AG10803 (cell line): ENCODE measurements around the gene SPOCK1.
A peak's percentile ranks its signal among the peaks of the same experiment; 100 is the strongest.

Source experiments
- DNase-seq: peaks from one replicate; pipeline ENCODE4 v3.0.0; 2010; ENCODE audit warnings: low read depth
- H3K4me3 ChIP-seq: 2 replicates; pipeline ENCODE4 v1.5.1; 2011; ENCODE audit warnings: mild to moderate bottlenecking, low read length, control low read depth
- TF ChIP-seq, protein P1 (sequence below): conservative IDR thresholded peaks from 2 replicates; pipeline ENCODE4 v1.5.1; 2011; ENCODE audit warnings: mild to moderate bottlenecking, low read length, control low read depth, inconsistent platforms

Gene SPOCK1

DNA sequence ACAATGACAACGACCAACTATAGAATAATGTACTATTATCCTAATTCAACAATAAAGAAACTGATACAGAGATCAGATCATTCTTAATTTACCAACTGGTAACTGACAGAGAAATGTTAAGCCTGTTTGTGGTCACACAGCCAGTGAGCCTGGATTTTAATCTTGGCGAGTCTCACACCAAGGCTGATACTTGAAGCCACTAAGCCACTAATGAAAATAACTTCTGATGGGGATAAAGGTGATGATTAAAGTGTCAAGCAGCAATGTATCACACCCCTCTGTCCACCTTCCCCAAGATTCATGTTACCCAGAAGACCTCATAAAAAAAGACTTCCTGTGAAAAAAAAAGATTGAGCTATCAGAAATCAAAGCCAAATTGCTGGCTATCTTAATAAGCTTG, 350.5 kb downstream of the SPOCK1 start:
- DNase-seq: no peak
- H3K4me3 ChIP-seq: no peak overlapping the region
- TF ChIP-seq, protein P1, sequence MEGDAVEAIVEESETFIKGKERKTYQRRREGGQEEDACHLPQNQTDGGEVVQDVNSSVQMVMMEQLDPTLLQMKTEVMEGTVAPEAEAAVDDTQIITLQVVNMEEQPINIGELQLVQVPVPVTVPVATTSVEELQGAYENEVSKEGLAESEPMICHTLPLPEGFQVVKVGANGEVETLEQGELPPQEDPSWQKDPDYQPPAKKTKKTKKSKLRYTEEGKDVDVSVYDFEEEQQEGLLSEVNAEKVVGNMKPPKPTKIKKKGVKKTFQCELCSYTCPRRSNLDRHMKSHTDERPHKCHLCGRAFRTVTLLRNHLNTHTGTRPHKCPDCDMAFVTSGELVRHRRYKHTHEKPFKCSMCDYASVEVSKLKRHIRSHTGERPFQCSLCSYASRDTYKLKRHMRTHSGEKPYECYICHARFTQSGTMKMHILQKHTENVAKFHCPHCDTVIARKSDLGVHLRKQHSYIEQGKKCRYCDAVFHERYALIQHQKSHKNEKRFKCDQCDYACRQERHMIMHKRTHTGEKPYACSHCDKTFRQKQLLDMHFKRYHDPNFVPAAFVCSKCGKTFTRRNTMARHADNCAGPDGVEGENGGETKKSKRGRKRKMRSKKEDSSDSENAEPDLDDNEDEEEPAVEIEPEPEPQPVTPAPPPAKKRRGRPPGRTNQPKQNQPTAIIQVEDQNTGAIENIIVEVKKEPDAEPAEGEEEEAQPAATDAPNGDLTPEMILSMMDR: no peak

DNA sequence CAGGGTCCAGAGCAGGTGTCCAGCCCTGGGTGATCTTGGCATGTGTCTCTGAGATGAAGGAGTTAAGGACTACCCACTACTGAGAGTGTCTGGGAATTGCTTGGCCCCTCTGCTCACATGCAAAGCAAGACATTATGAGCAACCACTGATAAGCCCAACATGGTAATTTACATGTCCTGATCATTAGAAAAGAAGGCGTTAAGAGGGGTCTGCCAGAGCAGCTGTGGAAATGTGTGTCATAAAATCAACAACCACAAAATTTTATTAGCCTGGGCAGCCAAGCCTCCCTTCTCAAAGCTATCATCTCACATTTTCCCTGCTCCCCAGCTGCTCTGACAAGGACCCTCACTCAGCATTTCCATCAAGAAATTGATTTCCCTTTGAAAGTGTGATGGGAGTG, 351.0 kb downstream of the SPOCK1 start:
- TF ChIP-seq, protein P1: no peak

DNA sequence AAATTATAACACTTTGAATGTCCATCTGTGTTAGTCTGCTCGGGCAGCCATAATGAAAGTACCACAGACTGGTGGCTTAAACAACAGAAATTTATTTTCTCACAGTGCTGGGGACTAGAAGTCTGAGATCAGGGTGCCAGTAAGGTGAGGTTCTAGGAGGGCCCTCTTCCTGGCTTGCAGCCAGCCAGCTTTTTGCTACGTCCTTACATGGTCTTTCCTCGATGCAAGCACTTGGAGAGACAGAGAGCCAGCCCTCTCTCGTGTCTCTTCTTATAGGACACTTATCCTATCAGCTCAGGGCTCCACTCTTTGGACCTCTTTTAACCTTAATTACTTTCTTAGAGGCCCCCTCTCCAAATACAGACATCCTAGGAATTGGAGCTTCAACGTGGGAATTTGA, 351.8 kb downstream of the SPOCK1 start:
- TF ChIP-seq, protein P1: no peak
- no peak for DNase-seq
- no peak overlapping the region for H3K4me3 ChIP-seq

More for the DNA sequence above, 351.0 kb downstream of the SPOCK1 start:
- no peak overlapping the region for H3K4me3 ChIP-seq
- DNase-seq: no peak

DNA sequence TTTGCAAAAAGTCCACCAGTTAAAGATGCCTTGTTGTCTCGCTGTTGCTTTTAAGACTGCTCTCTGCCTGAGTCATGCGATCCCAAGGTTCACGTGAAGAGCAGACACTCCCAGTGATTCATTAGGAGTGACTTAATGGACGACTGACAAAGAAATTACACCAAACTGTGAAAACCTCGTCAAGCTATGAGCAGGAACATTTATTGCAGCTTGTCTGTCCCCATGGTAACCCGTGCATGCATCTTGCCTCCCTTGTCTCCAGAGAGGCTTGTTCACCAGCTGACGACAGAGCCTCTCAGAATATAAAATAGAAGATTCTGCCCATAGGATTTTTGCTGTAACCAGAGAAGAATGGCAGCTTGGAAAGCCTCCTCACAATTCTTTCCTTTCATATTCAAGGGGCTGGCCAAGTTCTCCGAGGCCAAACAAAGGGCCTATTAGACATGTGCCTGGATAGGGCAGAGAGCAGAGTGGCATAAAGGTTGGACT, 352.7 kb downstream of the SPOCK1 start:
- H3K4me3 ChIP-seq: peak overlapping the region; percentile 2
- DNase-seq: peak; percentile 99
- TF ChIP-seq, protein P1: no peak

DNA sequence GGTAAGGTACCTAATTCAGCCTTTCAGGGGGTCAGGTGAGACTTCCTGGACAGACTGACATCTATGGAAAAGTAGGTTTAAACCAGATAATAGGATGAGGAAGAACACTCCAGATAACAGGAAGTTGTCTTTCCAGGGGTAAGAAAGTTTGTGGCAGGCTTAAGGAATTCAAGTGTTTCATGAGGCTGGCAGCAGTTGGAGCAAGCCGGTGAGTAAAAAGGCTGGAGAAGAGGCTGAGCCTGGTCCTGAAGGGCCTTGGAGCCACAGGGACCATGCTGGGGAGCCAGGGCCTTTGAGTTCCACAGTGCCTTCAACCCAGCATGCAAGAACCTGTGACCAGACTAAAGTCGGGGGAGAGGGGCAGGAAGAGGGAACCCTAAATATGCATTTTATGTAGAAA, 353.4 kb downstream of the SPOCK1 start:
- TF ChIP-seq, protein P1: no peak
- DNase-seq: peak; percentile 55
- no peak overlapping the region for H3K4me3 ChIP-seq

DNA sequence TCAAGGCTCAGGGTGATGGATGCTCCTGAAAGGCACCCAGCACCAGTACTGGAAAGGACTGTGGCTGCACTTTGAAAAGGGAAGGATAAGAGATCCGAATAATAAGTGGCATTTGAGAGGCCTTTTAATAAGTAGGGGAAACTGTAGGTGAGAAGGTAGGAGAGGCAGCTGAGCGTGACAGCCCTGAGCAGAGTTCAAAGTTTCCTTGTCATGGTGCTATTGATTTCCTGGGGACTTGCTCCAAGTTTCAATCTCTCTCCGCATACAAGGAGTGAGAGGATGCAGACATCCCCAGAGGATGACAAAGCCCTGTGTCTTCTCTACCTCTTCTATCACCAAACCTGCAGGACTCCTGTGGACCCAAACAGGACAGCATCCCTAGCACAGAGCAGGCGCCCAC, 354.5 kb downstream of the SPOCK1 start:
- no peak overlapping the region for H3K4me3 ChIP-seq
- TF ChIP-seq, protein P1: no peak
- DNase-seq: no peak

DNA sequence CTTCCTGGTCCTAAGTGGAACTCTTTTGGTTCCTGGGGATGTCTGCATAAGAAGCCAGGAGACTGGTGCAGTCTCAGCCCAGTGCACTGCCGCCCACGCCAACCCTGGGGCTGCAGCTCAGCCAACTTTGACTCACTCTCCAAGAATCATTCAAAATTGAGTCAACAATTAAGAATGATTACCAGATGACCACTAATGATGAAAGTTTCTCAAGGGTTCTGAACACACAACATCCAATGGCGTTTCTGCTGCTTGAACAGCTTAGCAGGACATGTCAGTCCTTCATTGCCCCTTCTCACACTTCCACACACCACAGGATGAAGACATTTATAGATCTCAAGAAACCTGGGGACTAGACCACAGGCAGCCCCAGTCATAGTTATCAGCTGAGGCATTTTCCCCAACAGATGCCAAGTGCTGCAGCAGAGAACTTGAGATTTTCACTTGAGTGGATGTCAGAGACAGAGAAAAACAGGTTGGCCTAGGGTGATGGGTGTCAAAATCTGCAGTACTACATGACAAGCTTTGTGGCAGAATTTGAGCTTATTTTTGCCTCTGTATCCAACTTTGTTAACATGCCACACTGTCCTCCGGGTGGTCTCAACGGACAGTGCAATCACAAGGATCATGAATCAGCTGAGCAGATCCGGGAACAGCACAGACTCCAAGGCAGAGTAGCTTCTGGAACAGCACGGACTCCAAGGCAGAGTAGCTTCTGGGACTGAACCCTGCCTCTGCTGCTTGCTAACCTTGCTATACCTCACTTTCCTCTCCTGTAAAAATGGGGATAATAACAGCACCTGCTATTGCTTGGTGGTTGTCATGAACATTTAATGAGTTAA, 356.1 kb downstream of the SPOCK1 start:
- H3K4me3 ChIP-seq: no peak overlapping the region
- TF ChIP-seq, protein P1: no peak
- peak; percentile 97 for DNase-seq
